Cardiac muscle cell (in vitro differentiated cells and primary cell): ENCODE results near the gene GRPEL2. TPM values are rescaled to one million over a fixed set of nuclear protein-coding genes. Genes with fewer than 3 reads are reported as not detected.
A peak's percentile ranks its signal among the peaks of the same experiment; 100 is the strongest.

Experiments used
- DNase-seq, 2 donors: peaks; one replicate each; pipeline versions ENCODE4 v3.0.0 to v3.0.0-alpha.2; 2010 to 2017; ENCODE audit warnings: low read depth in 1 of 2, low spot score in 1 of 2
- H3K27ac ChIP-seq: fragments of 200-600 bp; sonication (generic); 2 replicates; pipeline ENCODE4 v1.5.1; 2016
- H3K27me3 ChIP-seq: fragments of 200-600 bp; sonication (generic); 2 replicates; pipeline ENCODE4 v1.6.0; 2016; ENCODE audit warnings: control low read depth
- H3K36me3 ChIP-seq: fragments of 200-600 bp; sonication (generic); 2 replicates; pipeline ENCODE4 v1.5.1; 2016; ENCODE audit warnings: control low read depth
- H3K4me1 ChIP-seq: fragments of 200-600 bp; sonication (generic); 2 replicates; pipeline ENCODE4 v1.8.1; 2017; ENCODE audit warnings: low read depth, mild to moderate bottlenecking, mixed run types
- H3K4me3 ChIP-seq: fragments of 200-600 bp; sonication (generic); 2 replicates; pipeline ENCODE4 v1.5.1; 2016; ENCODE audit warnings: mild to moderate bottlenecking
- H3K9me3 ChIP-seq: fragments of 200-600 bp; sonication (generic); 2 replicates; pipeline ENCODE4 v1.5.1; 2017; ENCODE audit warnings: low read depth, mild to moderate bottlenecking, control low read depth
- CTCF ChIP-seq: IDR thresholded peaks from 2 replicates; pipeline ENCODE4 v1.5.1; 2012; ENCODE audit warnings: low read depth, mild to moderate bottlenecking, low read length
- polyA plus RNA-seq: library from polyadenylated mRNA; unstranded; fragments of >200 nt; fragmentation: Nextera tagmentation; extraction: Ambion mirVana; gene quantifications from 2 replicates; pipeline ENCODE4 v1.2.1, GENCODE V29; 2016
- total RNA-seq: library from RNA; depleted of rRNA; stranded (reverse); fragments of >200 nt; gene quantifications from 2 replicates; pipeline ENCODE4 v1.2.3, GENCODE V29; 2016

GRPEL2 gene
- total and polyA plus RNA-seq, 2 experiments from 2014 or later = 4.2 to 4.9 TPM

GRCh38 chr5:149357370-149358293 lies 12.3 kb downstream of the GRPEL2 start, which contains the start of gene PCYOX1L:
PCYOX1L (plus strand) TSS chr5:149358046; CDS start chr5:149358069, 23 bp downstream.
- Histone ChIP-seq H3K4me1 (no peaks in the 10 kb centered on the region), H3K27me3 (peaks cover 16% of the 10 kb centered on the region), H3K27ac (no peak within 1 kb of the TSS), H3K36me3 (peaks cover 3% of the 10 kb centered on the region), H3K9me3 (no peaks in the 10 kb centered on the region), H3K4me3 (peak within 1 kb of the TSS; percentile 92)
- no peak for TF ChIP-seq CTCF
- DNase-seq = peak; percentile 96

- DNase-seq = peak; percentile 12 to 33
- Histone ChIP-seq H3K4me3 (peak overlapping the region; percentile 92), H3K27me3 (peaks cover 16% of the 10 kb centered on the region), H3K27ac (no peak overlapping the region), H3K36me3 (no peaks in the 10 kb centered on the region), H3K9me3 (no peaks in the 10 kb centered on the region), H3K4me1 (no peaks in the 10 kb centered on the region)
- no peak for TF ChIP-seq CTCF
These were observed 13.0 kb downstream of the GRPEL2 start for GRCh38 chr5:149358294-149358651.

GRCh38 chr5:149358868-149359495 lies 13.7 kb downstream of the GRPEL2 start:
- TF ChIP-seq CTCF = no peak
- peaks cover 16% of the 10 kb centered on the region for H3K27me3 ChIP-seq
- H3K9me3 ChIP-seq = no peaks in the 10 kb centered on the region
- H3K4me1 ChIP-seq = no peaks in the 10 kb centered on the region
- H3K27ac ChIP-seq = no peak overlapping the region
- no peaks in the 10 kb centered on the region for H3K36me3 ChIP-seq
- no peak overlapping the region for H3K4me3 ChIP-seq
- DNase-seq = no peak

GRCh38 chr5:149360272-149360671 lies 15.0 kb downstream of the GRPEL2 start:
- no peak overlapping the region for H3K27ac ChIP-seq
- H3K4me3 ChIP-seq = no peak overlapping the region
- DNase-seq = no peak
- TF ChIP-seq CTCF = no peak
- H3K9me3 ChIP-seq = no peaks in the 10 kb centered on the region
- peaks cover 16% of the 10 kb centered on the region for H3K27me3 ChIP-seq
- no peaks in the 10 kb centered on the region for H3K4me1 ChIP-seq
- H3K36me3 ChIP-seq = no peaks in the 10 kb centered on the region

- H3K36me3 ChIP-seq = no peaks in the 10 kb centered on the region
- no peak for DNase-seq
- TF ChIP-seq CTCF = no peak
- H3K27ac ChIP-seq = no peak overlapping the region
- H3K27me3 ChIP-seq = peaks cover 16% of the 10 kb centered on the region
- no peaks in the 10 kb centered on the region for H3K9me3 ChIP-seq
- no peaks in the 10 kb centered on the region for H3K4me1 ChIP-seq
- H3K4me3 ChIP-seq = no peak overlapping the region
These were observed 17.2 kb downstream of the GRPEL2 start for GRCh38 chr5:149362541-149362940.
